Activated CD4-positive, alpha-beta memory T cell treated with anti-CD3 and anti-CD28 coated beads for 36 hours (primary cell): Measurements from ENCODE around the gene ARHGAP33. TPM values are rescaled to one million over a fixed set of nuclear protein-coding genes. Genes with fewer than 3 reads are reported as not detected.
A peak's percentile ranks its signal among the peaks of the same experiment; 100 is the strongest.
"Not testable (repeated sequence)": the region's sequence is repeated elsewhere in the genome, so short reads cannot be mapped to it uniquely, and the experiment has no call there.

Experiments
- CTCF ChIA-PET: fragments of 350-600 bp; sonication (Branson Sonifier 250); formaldehyde crosslinking; loops from one replicate; lab custom pipeline; 2021; ENCODE audit warnings: antibody characterized with exemption, inconsistent platforms; lab: Charles Lee
- POLR2A ChIA-PET: fragments of 350-600 bp; sonication (Branson Sonifier 250); formaldehyde crosslinking; loops from one replicate; lab custom pipeline; 2021; ENCODE audit warnings: antibody characterized with exemption; lab: Charles Lee
- DNase-seq: peaks from one replicate; pipeline ENCODE4 v3.0.0-alpha.2; 2020
- H3K27ac Mint-ChIP-seq: one replicate; pipeline ENCODE4 v1.8.0; 2021; ENCODE audit warnings: mixed read lengths
- H3K27me3 Mint-ChIP-seq: one replicate; pipeline ENCODE4 v1.8.0; 2021; ENCODE audit warnings: mixed read lengths
- H3K36me3 Mint-ChIP-seq: one replicate; pipeline ENCODE4 v1.8.0; 2021; ENCODE audit warnings: mixed read lengths
- H3K4me1 Mint-ChIP-seq: one replicate; pipeline ENCODE4 v1.8.0; 2021; ENCODE audit warnings: low read depth, mixed read lengths
- H3K4me3 Mint-ChIP-seq: one replicate; pipeline ENCODE4 v1.8.0; 2021; ENCODE audit warnings: mild to moderate bottlenecking, mixed read lengths
- H3K9me3 Mint-ChIP-seq: one replicate; pipeline ENCODE4 v1.8.0; 2021; ENCODE audit warnings: mixed read lengths
- intact Hi-C: fragments of 100-400 bp; cut with micrococcal nuclease; formaldehyde crosslinking; loops from one replicate; pipeline ENCODE4 v1.15.1; 2023
- total RNA-seq, 2 experiments: library from RNA; stranded (reverse); gene quantifications; one replicate each; pipeline ENCODE4 v1.2.3, GENCODE V29; 2021

The ARHGAP33 gene
- total RNA-seq, 2 experiments from 2014 or later: 35.0 to 39.3 TPM

DNA sequence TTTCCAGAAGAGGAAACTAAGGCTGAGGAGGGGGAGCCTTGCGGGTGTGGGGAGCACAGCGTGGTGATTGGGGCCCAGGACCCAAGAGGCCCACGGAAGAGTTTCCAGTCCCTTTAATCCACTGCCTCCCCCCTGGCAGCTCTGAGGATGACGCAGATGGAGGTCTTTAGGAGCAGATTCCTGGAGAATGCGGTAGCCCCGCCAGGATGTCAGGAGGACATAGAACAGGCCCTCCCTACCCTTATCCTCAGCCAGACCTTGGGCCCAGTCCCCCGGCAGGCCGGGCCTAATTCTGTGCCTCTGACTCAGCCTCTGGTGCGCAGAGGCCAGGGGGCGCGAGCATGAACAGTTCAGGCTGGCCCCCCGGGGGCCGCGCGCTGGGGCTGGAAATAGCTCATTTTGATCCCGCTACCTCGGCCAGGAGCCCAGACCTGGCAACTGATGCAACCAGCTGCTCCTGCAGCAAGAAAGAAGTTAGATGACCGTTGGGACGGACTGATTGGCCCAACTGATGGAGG is 18.1 kb upstream of the ARHGAP33 start:
- CTCF ChIA-PET: interaction anchor here (0.6 to 1.0 kb wide), 3 partner anchors 9 to 174 kb away, joined by 3 to 4 read pairs (median 4); partner anchors contain the start of genes IGFLR1 and LIN37
- no peaks in the 10 kb centered on the region for H3K9me3 Mint-ChIP-seq
- H3K4me3 Mint-ChIP-seq: peak overlapping the region; percentile 88
- peak overlapping the region; percentile 91 for H3K27ac Mint-ChIP-seq
- DNase-seq: peak; percentile 57
- POLR2A ChIA-PET: interaction anchor here (1.4 to 1.5 kb wide), 2 partner anchors 9 to 16 kb away, joined by 3 to 5 read pairs; partner anchors contain the start of gene LIN37
- H3K4me1 Mint-ChIP-seq: peaks cover 27% of the 10 kb centered on the region
- H3K36me3 Mint-ChIP-seq: peaks cover 26% of the 10 kb centered on the region
- intact Hi-C loops: loop anchor here (1.0 kb wide), 2 partner anchors 44 to 63 kb away; no protein-coding TSS in a partner anchor
- H3K27me3 Mint-ChIP-seq: no peaks in the 10 kb centered on the region

DNA sequence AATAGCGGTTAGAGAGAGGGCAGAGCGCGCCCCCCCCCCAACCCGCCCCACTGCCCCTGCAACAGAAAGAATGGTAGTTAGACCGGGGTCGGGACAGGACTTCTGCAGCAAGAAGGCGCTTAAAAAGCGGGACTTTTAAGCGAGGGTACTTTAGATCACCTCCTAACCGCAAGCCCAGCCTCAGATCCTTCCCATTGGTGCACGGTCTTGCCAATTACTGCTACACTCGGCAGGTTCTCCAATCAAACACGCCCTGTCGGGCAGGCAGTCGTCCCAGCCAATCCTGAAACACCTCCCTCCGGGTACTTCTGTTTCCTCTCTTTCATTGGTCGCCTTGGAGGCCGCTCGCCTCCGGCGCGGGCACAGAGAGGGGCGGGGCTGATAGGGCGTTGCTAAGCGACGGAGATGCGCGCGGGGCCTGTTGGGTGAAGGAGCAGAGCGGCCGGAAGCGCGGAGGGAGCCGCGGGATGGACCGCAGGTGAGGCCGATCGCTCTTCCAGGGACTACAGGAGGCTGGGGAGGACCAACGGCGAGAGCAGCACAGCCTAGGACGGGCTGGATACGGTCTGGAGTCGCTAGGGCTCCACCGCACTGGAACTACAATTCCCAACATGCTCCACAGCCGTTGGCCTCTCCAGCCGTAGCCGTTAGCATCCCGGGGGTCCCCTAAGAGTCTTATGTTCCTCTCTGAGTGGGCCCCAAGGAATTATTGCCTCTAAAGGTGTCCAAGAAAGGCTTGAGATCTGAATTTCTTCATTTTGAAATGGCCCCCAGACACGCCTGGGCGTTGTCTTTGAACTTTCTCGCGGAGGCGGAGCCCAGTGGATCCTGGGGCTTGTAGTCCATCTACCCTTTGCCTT is 17.4 kb upstream of the ARHGAP33 start, which contains the start of gene PROSER3:
TSS of gene PROSER3 (plus strand) at position 428 of the 860 bp plus-strand sequence. CDS start at position 468, 40 bp downstream.
- DNase-seq: peak; percentile 99
- peak within 1 kb of the TSS; percentile 91 for H3K27ac Mint-ChIP-seq
- POLR2A ChIA-PET: interaction anchor here (1.4 to 1.5 kb wide), 2 partner anchors 10 to 17 kb away, joined by 3 to 5 read pairs; partner anchors contain the start of gene LIN37

DNA sequence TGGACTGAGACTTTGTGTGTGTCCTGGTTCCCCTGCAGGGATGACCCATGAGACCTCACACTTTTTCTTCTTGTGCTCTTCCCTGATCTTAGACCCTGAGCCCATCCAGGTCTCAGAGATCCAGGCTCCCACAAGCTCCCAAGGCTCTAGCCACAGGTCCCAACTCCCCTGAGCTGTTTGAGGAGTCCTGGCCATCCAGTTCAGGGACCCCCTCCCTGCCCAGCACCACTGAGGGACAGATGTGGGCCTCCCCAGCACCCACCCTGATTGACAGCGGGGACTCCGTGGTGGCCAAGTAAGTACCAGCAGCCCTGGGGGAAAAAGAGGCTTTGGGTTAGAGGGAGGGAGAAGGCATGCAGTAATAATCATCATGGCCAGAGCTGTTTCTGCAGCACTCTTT is 15.7 kb upstream of the ARHGAP33 start:
- POLR2A ChIA-PET: no interaction called here
- Mint-ChIP-seq H3K36me3 (peaks cover 24% of the 10 kb centered on the region), H3K27ac (no peak overlapping the region), H3K9me3 (no peaks in the 10 kb centered on the region), H3K27me3 (no peaks in the 10 kb centered on the region), H3K4me3 (peak overlapping the region; percentile 36), H3K4me1 (peaks cover 27% of the 10 kb centered on the region)
- DNase-seq: no peak
- CTCF ChIA-PET: no interaction called here
- intact Hi-C loops: no loop called here

More for the DNA sequence above, 17.4 kb upstream of the ARHGAP33 start, which contains the start of gene PROSER3:
- intact Hi-C loops: loop anchor here (1.0 kb wide), 5 partner anchors 10 to 64 kb away; partner anchors contain the start of genes ARHGAP33 and LIN37
- Mint-ChIP-seq H3K4me1 (peaks cover 27% of the 10 kb centered on the region), H3K27me3 (no peaks in the 10 kb centered on the region), H3K9me3 (no peaks in the 10 kb centered on the region), H3K4me3 (peak within 1 kb of the TSS; percentile 88), H3K36me3 (peaks cover 26% of the 10 kb centered on the region)
- CTCF ChIA-PET: interaction anchor here (0.6 to 1.0 kb wide), 3 partner anchors 10 to 173 kb away, joined by 3 to 4 read pairs (median 4); partner anchors contain the start of genes IGFLR1 and LIN37

DNA sequence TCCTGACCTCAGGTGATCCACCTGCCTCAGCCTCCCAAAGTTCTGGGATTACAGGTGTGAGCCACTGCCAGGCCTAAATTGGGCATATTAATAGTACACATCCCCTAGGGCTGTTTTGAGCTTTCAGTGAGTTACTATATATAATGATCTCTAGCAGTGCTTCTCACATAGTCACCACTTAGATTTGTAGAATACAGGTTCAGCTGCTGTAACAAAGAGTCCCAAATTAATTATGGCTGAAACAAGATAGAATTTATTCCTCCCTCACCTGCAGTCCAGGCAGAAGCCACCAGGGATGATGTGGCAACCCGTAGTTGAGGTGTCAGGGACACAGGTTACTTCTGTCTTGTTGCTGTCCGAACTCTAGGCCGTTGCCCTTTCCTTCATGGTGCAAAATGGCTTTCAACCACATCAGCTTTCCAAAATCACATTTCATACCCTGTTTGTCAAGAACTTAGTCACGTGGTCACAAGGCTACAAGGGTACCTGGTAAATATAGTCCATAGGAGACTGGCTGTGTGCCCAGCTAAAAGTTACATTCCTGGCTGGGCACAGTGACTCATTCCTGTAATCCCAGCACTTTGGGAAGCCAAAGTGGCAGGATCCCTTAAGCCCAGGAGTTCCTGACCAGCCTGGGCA is 14.5 kb upstream of the ARHGAP33 start:
- no peaks in the 10 kb centered on the region for H3K27me3 Mint-ChIP-seq
- no peak for DNase-seq
- peaks cover 22% of the 10 kb centered on the region for H3K36me3 Mint-ChIP-seq
- intact Hi-C loops: no loop called here
- ChIA-PET CTCF (no interaction called here), POLR2A (no interaction called here)
- no peaks in the 10 kb centered on the region for H3K9me3 Mint-ChIP-seq
- H3K4me1 Mint-ChIP-seq: peaks cover 27% of the 10 kb centered on the region
- no peak overlapping the region for H3K4me3 Mint-ChIP-seq
- no peak overlapping the region for H3K27ac Mint-ChIP-seq

DNA sequence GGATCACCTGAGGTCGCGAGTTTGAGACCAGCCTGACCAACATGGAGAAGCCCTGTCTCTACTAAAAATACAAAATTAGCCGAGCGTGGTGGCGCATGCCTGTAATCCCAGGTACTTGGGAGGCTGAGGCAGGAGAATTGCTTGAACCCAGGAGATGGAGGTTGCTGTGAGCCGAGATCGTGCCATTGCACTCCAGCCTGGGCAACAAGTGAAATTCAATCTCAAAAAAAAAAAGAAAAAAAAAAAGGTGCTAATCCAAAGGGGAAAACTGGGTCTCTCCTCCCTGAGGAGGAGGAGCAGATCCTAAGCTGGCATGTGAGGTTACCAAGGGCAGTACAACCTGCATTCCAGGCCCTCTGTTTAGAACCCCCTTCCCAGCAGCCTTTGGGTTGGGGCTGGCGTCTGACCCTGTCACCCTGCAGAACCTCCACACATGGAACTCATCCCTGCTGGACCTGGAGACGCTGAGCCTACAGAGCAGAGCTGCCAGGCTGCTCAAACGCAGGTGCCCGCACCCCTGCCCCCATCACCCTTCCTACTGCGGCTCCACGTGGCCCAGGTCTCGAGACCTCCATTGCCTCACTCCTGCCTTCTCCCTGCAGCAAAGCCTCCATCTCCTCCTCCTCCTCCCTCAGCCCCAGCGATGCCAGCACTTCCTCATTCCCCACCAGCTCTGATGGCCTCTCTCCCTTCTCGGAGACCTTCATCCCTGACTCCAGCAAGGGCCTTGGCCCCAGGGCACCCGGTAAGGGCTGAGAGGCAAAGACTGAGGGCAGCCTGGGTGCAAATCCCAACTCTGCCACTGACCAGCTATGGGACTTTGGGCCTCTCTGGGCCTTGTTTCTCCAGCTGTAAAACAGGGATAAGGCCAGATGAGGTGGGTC is 10.7 kb upstream of the ARHGAP33 start:
- intact Hi-C loops: no loop called here
- ChIA-PET POLR2A (interaction anchor here (0.7 kb wide), 1 partner anchor 84 kb away, joined by 3 read pairs; no protein-coding TSS in a partner anchor), CTCF (interaction anchor here (0.6 kb wide), 1 partner anchor 320 kb away, joined by 3 read pairs; no protein-coding TSS in a partner anchor)
- no peak for DNase-seq
- Mint-ChIP-seq H3K27ac (no peak overlapping the region), H3K9me3 (no peaks in the 10 kb centered on the region), H3K27me3 (no peaks in the 10 kb centered on the region), H3K4me3 (no peak overlapping the region), H3K4me1 (peaks cover 3% of the 10 kb centered on the region), H3K36me3 (peaks cover 24% of the 10 kb centered on the region)

DNA sequence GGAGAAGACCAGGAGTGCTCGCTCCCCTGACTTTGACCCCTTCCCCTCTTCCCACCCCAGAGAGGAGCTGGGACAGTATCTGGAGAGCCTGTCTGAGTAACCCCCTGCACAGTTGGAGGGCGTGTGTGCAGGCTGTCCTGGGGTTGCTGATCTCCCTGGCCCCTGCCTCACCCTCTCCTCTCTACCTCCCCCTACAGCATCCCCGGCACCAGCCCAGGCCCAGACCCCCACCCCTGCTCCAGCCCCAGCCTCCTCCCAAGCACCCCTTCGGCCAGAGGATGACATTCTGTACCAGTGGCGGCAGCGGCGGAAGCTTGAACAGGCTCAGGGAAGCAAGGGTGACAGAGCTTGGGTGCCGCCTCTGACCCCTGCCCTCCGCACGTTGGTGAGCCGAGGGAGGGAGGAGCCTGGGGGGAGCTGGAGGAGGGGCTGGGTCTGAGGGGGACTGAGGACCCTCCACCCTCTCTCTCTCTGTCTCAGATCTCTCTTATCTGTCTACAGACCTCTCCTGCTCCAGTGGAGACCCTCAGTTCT is 8.7 kb upstream of the ARHGAP33 start:
- ChIA-PET CTCF (no interaction called here), POLR2A (no interaction called here)
- no peaks in the 10 kb centered on the region for H3K4me1 Mint-ChIP-seq
- peaks cover 16% of the 10 kb centered on the region for H3K36me3 Mint-ChIP-seq
- H3K9me3 Mint-ChIP-seq: no peaks in the 10 kb centered on the region
- H3K27me3 Mint-ChIP-seq: no peaks in the 10 kb centered on the region
- no peak overlapping the region for H3K4me3 Mint-ChIP-seq
- DNase-seq: no peak
- intact Hi-C loops: no loop called here
- H3K27ac Mint-ChIP-seq: no peak overlapping the region

DNA sequence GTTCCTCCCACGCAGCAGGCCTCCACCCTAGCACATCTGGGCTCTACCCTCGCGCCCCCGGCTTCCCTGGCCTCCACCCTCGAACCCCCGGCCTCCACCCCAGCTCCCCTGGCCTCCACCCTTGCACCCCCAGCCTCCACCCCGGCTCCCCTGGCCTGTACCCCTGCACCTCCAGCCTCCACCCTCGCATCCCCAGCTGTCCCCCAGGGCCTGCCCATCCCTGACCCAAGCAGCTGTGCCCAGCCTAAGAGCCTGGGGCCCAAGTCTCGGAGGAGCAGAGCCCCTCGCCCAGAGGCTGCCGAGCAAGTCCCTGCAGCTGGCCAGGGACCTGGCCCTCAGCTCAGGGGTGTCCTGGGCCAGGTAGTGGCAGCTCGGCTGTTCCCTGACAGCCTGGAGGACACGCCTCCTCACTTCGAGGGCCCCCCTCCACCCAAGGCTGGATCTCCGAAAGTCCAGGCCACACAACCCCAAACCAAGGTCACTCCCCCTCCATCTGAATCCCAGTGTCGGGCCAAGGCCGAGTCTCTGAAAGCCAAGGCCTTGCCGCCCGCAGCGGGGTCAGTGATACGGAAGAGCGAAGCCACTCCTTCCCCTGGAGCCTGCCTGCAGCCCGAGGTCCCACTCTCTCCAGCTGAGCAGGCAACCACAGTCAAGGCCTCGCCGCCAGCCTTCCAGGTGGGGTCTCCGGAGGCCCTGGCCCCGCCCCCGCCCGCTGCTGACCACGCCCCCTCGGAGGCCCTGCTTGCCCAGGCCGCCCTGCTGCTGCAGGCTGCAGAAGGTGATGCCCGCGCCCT is 7.9 kb upstream of the ARHGAP33 start:
- H3K36me3 Mint-ChIP-seq: peaks cover 11% of the 10 kb centered on the region
- ChIA-PET CTCF (no interaction called here), POLR2A (no interaction called here)
- no peaks in the 10 kb centered on the region for H3K4me1 Mint-ChIP-seq
- DNase-seq: no peak
- no peaks in the 10 kb centered on the region for H3K27me3 Mint-ChIP-seq
- intact Hi-C loops: no loop called here
- H3K9me3 Mint-ChIP-seq: no peaks in the 10 kb centered on the region
- no peak overlapping the region for H3K27ac Mint-ChIP-seq
- no peak overlapping the region for H3K4me3 Mint-ChIP-seq

DNA sequence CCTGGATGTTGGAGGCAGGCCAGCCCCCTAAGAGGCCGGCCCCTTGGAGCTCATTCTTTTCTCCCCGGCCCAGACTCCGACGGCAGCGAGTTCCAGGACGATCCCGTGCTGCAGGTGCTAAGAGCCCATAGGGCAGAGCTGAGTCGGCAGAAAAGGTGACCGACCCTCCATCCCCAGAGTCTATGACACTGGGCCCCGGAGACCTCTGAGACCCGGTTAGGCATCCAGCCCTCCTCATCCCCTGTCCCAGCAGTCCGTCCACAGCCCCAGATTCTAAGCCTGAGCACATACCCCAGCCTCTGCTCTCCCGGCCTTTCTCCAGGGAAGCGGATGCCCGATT is 7.3 kb upstream of the ARHGAP33 start:
- POLR2A ChIA-PET: no interaction called here
- no peak for DNase-seq
- H3K36me3 Mint-ChIP-seq: peaks cover 11% of the 10 kb centered on the region
- CTCF ChIA-PET: no interaction called here
- no peak overlapping the region for H3K4me3 Mint-ChIP-seq
- no peak overlapping the region for H3K27ac Mint-ChIP-seq
- no peaks in the 10 kb centered on the region for H3K4me1 Mint-ChIP-seq
- no peaks in the 10 kb centered on the region for H3K9me3 Mint-ChIP-seq
- intact Hi-C loops: no loop called here
- H3K27me3 Mint-ChIP-seq: no peaks in the 10 kb centered on the region

DNA sequence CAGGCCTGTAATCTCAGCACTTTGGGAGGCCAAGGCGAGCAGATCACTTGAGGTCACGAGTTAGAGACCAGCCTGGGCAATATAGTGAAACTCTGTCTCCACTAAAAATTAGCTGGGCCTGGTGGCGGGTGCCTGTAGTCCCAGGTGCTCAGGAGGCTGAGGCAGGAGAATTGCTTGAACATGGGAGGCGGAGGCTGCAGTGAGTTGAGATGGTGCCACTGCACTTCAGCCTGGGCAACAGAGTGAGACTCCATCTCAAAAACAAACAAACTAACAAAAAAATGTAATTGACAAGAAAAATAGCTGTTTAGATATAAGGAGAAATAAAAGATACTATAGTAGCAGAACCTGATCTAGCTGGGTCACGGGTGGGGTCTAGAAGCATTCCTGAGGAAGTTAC is 3.0 kb upstream of the ARHGAP33 start:
- intact Hi-C loops, H3K4me3 Mint-ChIP-seq, H3K27me3 Mint-ChIP-seq, POLR2A ChIA-PET, DNase-seq, H3K9me3 Mint-ChIP-seq, CTCF ChIA-PET, H3K27ac Mint-ChIP-seq: not testable (repeated sequence)
- Mint-ChIP-seq H3K4me1 (peaks cover 15% of the 10 kb centered on the region), H3K36me3 (peaks cover 11% of the 10 kb centered on the region)

DNA sequence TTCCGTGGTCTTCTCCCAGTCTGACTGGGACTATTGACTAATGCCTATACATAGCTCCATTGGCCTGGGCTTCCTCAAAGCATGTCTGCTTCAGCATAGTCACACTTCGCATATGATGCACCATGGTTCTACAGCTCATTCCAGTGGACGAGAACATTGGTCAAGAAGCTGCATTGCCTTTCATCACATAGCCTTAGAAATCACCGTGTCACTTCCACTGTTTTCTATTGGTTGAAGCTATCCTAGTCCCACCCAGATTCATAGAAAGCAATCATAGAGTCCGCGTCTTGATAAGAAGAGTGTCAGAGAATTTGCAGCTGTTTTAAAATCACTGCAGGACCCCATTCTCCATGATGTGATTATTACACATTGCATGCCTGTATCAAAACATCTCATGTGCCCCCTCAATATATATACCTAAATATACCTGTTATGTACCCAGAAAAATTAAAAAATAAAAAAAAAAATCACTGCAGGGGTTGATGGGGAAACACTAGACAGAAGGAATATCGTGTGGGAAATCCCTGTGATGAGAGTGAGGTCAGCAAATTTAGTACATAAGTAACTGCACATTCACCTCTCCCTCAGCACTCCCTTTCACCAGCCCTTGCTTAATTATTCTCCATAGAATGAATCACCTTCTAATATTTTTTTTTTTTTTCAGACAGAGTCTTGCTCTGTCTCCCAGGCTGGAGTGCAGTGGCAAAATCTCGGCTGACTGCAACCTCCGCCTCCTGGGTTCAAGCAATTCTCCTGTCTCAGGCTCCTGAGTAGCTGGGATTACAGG is 2.2 kb upstream of the ARHGAP33 start:
- Mint-ChIP-seq H3K27me3 (no peaks in the 10 kb centered on the region), H3K27ac (no peak overlapping the region), H3K4me3 (no peak overlapping the region), H3K9me3 (no peaks in the 10 kb centered on the region), H3K4me1 (peaks cover 15% of the 10 kb centered on the region), H3K36me3 (peaks cover 7% of the 10 kb centered on the region)
- ChIA-PET POLR2A (no interaction called here), CTCF (no interaction called here)
- intact Hi-C loops: no loop called here
- no peak for DNase-seq
